CD4-positive, CD25-positive, alpha-beta regulatory T cell (primary cell): ENCODE measurements around the gene TUFM. TPM values are rescaled to one million over a fixed set of nuclear protein-coding genes. Genes with fewer than 3 reads are reported as not detected.

Experiments
- ATAC-seq, 2 donors: fragments of 150-1000 bp; cut with Tn5 transposase; one replicate each; pipeline ENCODE4 v1.10.0; 2021; ENCODE audit warnings: low read depth in 2 of 2, moderate number of reproducible peaks in 2 of 2, moderate library complexity in 1 of 2
- DNase-seq, 3 donors: peaks; one replicate each; pipeline versions ENCODE4 v3.0.0 to v3.0.0-alpha.2; 2012 to 2022; ENCODE audit warnings: mixed read lengths in 1 of 3
- H3K27ac ChIP-seq: one replicate; pipeline ENCODE4 v1.7.0; 2013; ENCODE audit warnings: mild to moderate bottlenecking, low read length; ENCODE audit not compliant: insufficient read depth, poor library complexity, severe bottlenecking
- H3K27me3 ChIP-seq: one replicate; pipeline ENCODE4 v1.7.0; 2013; ENCODE audit warnings: low read length; ENCODE audit not compliant: control insufficient read depth, insufficient read depth
- H3K36me3 ChIP-seq: one replicate; pipeline ENCODE4 v1.7.0; 2013; ENCODE audit warnings: mild to moderate bottlenecking, low read length, moderate library complexity; ENCODE audit not compliant: control insufficient read depth, insufficient read depth
- H3K4me1 ChIP-seq: 2 replicates; pipeline ENCODE4 v1.7.0; 2013; ENCODE audit warnings: mild to moderate bottlenecking, low read length; ENCODE audit not compliant: insufficient read depth, control insufficient read depth, poor library complexity, severe bottlenecking
- H3K4me3 ChIP-seq: one replicate; pipeline ENCODE4 v1.7.0; 2013; ENCODE audit warnings: low read depth, mild to moderate bottlenecking, low read length, moderate library complexity
- H3K9me3 ChIP-seq, 2 experiments: 1 replicate in 1 of 2; 2 replicates in 1 of 2; pipeline ENCODE4 v1.7.0; 2013; ENCODE audit warnings: low read length in 2 of 2, mild to moderate bottlenecking in 1 of 2, moderate library complexity in 1 of 2; ENCODE audit not compliant: control insufficient read depth in 2 of 2
- H3K27ac Mint-ChIP-seq, 3 donors: one replicate each; pipeline ENCODE4 v1.8.0; 2020 to 2022; ENCODE audit warnings: mild to moderate bottlenecking in 3 of 3, mixed read lengths in 3 of 3, moderate library complexity in 2 of 3
- H3K27me3 Mint-ChIP-seq: one replicate; pipeline ENCODE4 v1.8.0; 2022; ENCODE audit warnings: mild to moderate bottlenecking, mixed read lengths
- H3K36me3 Mint-ChIP-seq: one replicate; pipeline ENCODE4 v1.8.0; 2020; ENCODE audit warnings: mixed read lengths
- H3K4me1 Mint-ChIP-seq, 4 donors: one replicate each; pipeline ENCODE4 v1.8.0; 2020 to 2022; ENCODE audit warnings: mixed read lengths in 4 of 4, mild to moderate bottlenecking in 1 of 4
- H3K4me3 Mint-ChIP-seq, 4 donors: one replicate each; pipeline ENCODE4 v1.8.0; 2020 to 2022; ENCODE audit warnings: mild to moderate bottlenecking in 4 of 4, mixed read lengths in 4 of 4, moderate library complexity in 3 of 4
- H3K9me3 Mint-ChIP-seq, 7 donors: one replicate each; pipeline ENCODE4 v1.8.0; 2020 to 2022; ENCODE audit warnings: mixed read lengths in 7 of 7, mild to moderate bottlenecking in 3 of 7, moderate library complexity in 2 of 7
- polyA plus RNA-seq, 4 donors: library from polyadenylated mRNA; unstranded; fragments of 300-500 nt; fragmentation: Illumina TruSeq; gene quantifications; one replicate each; pipeline ENCODE4 v1.2.3, GENCODE V29; 2021
- total RNA-seq: library from RNA; stranded (reverse); gene quantifications from one replicate; pipeline ENCODE4 v1.2.3, GENCODE V29; 2022

TUFM gene
- total and polyA plus RNA-seq, 5 donors from 2014 or later, result 98.4 to 165 (median 138) TPM

GRCh38 chr16:28865001-28865688 is 19.0 kb upstream of the TUFM start:
- no peaks in the 10 kb centered on the region for H3K27me3 ChIP-seq
- no peak for ATAC-seq
- Mint-ChIP-seq H3K4me3 (peak overlapping the region; percentile 88 to 99 (median 98)), H3K4me1 (peaks cover 9 to 41% (median 24%) of the 10 kb centered on the region in 4 donors), H3K9me3 (peaks cover 0 to 2% (median 0%) of the 10 kb centered on the region in 7 donors), H3K27me3 (no peaks in the 10 kb centered on the region), H3K27ac (peak overlapping the region in 2 of 3 donors; percentile 86 to 98), H3K36me3 (peaks cover 12% of the 10 kb centered on the region)
- peaks cover 13% of the 10 kb centered on the region for H3K4me1 ChIP-seq
- no peak for DNase-seq
- H3K9me3 ChIP-seq, result no peaks in the 10 kb centered on the region
- H3K4me3 ChIP-seq, result peak overlapping the region; percentile 26
- peak overlapping the region; percentile 14 for H3K27ac ChIP-seq
- H3K36me3 ChIP-seq, result peaks cover 26% of the 10 kb centered on the region

GRCh38 chr16:28863929-28864793 is 18.0 kb upstream of the TUFM start:
- peaks cover 9 to 40% (median 24%) of the 10 kb centered on the region in 4 donors for H3K4me1 Mint-ChIP-seq
- peak overlapping the region; percentile 88 to 99 (median 98) for H3K4me3 Mint-ChIP-seq
- peaks cover 0 to 2% (median 0%) of the 10 kb centered on the region in 7 donors for H3K9me3 Mint-ChIP-seq
- Histone ChIP-seq H3K9me3 (no peaks in the 10 kb centered on the region), H3K4me1 (peaks cover 13% of the 10 kb centered on the region), H3K4me3 (peak overlapping the region; percentile 44), H3K27me3 (no peaks in the 10 kb centered on the region), H3K27ac (peak overlapping the region; percentile 87), H3K36me3 (peaks cover 16% of the 10 kb centered on the region)
- ATAC-seq, result no peak
- H3K27me3 Mint-ChIP-seq, result no peaks in the 10 kb centered on the region
- peak in 2 of 3 donors; percentile 17 for DNase-seq
- peak overlapping the region; percentile 80 to 98 (median 98) for H3K27ac Mint-ChIP-seq
- H3K36me3 Mint-ChIP-seq, result peaks cover 5% of the 10 kb centered on the region

GRCh38 chr16:28859326-28859725 is 13.2 kb upstream of the TUFM start:
- ATAC-seq (no peak), DNase-seq (no peak)
- no peak overlapping the region for H3K4me3 ChIP-seq
- Mint-ChIP-seq H3K4me1 (peaks cover 0 to 15% (median 6%) of the 10 kb centered on the region in 4 donors), H3K27ac (peak overlapping the region in 1 of 3 donors; percentile 47), H3K4me3 (peak overlapping the region in 2 of 4 donors; percentile 11 to 90), H3K27me3 (no peaks in the 10 kb centered on the region), H3K36me3 (no peaks in the 10 kb centered on the region), H3K9me3 (peaks cover 0 to 2% (median 0%) of the 10 kb centered on the region in 7 donors)
- no peak overlapping the region for H3K27ac ChIP-seq
- no peaks in the 10 kb centered on the region for H3K9me3 ChIP-seq
- H3K4me1 ChIP-seq, result peaks cover 12% of the 10 kb centered on the region
- H3K27me3 ChIP-seq, result no peaks in the 10 kb centered on the region
- H3K36me3 ChIP-seq, result no peaks in the 10 kb centered on the region

GRCh38 chr16:28858421-28858820 is 12.3 kb upstream of the TUFM start:
- Histone ChIP-seq H3K27me3 (no peaks in the 10 kb centered on the region), H3K4me1 (peaks cover 7% of the 10 kb centered on the region), H3K36me3 (no peaks in the 10 kb centered on the region), H3K4me3 (no peak overlapping the region), H3K27ac (no peak overlapping the region), H3K9me3 (no peaks in the 10 kb centered on the region)
- Mint-ChIP-seq H3K27me3 (no peaks in the 10 kb centered on the region), H3K27ac (no peak overlapping the region), H3K4me1 (peaks cover 0 to 9% (median 3%) of the 10 kb centered on the region in 4 donors), H3K9me3 (peaks cover 0 to 2% (median 0%) of the 10 kb centered on the region in 7 donors), H3K4me3 (no peak overlapping the region), H3K36me3 (no peaks in the 10 kb centered on the region)
- no peak for ATAC-seq
- no peak for DNase-seq

- no peak for ATAC-seq
Observed at GRCh38 chr16:28846933-28847273, 755 bp upstream of the TUFM start.

GRCh38 chr16:28845761-28846079 is 428 bp downstream of the TUFM start:
- Histone ChIP-seq H3K27ac (peak overlapping the region; percentile 86), H3K4me3 (peak overlapping the region; percentile 77), H3K36me3 (peaks cover 33% of the 10 kb centered on the region), H3K4me1 (peaks cover 26% of the 10 kb centered on the region), H3K27me3 (no peaks in the 10 kb centered on the region), H3K9me3 (no peaks in the 10 kb centered on the region)
- Mint-ChIP-seq H3K4me1 (peaks cover 4 to 37% (median 21%) of the 10 kb centered on the region in 4 donors), H3K36me3 (peaks cover 21% of the 10 kb centered on the region), H3K9me3 (no peaks in the 10 kb centered on the region), H3K4me3 (peak overlapping the region; percentile 91 to 98 (median 95)), H3K27ac (peak overlapping the region; percentile 93 to 97 (median 97)), H3K27me3 (no peaks in the 10 kb centered on the region)
- ATAC-seq (no peak), DNase-seq (no peak)

More at GRCh38 chr16:28846933-28847273, 755 bp upstream of the TUFM start:
- H3K9me3 Mint-ChIP-seq, result no peaks in the 10 kb centered on the region
- H3K27ac ChIP-seq, result peak overlapping the region; percentile 86
- DNase-seq, result no peak
- H3K27me3 Mint-ChIP-seq, result no peaks in the 10 kb centered on the region
- H3K36me3 Mint-ChIP-seq, result peaks cover 19% of the 10 kb centered on the region
- H3K4me1 Mint-ChIP-seq, result peaks cover 4 to 37% (median 21%) of the 10 kb centered on the region in 4 donors
- peaks cover 26% of the 10 kb centered on the region for H3K4me1 ChIP-seq
- peak overlapping the region; percentile 91 to 98 (median 95) for H3K4me3 Mint-ChIP-seq
- peaks cover 28% of the 10 kb centered on the region for H3K36me3 ChIP-seq
- peak overlapping the region; percentile 83 for H3K4me3 ChIP-seq
- H3K9me3 ChIP-seq, result no peaks in the 10 kb centered on the region
- H3K27me3 ChIP-seq, result no peaks in the 10 kb centered on the region
- H3K27ac Mint-ChIP-seq, result peak overlapping the region; percentile 5 to 97 (median 93)

- peaks cover 21% of the 10 kb centered on the region for H3K36me3 Mint-ChIP-seq
- H3K4me3 Mint-ChIP-seq, result peak overlapping the region; percentile 91 to 98 (median 95)
- H3K36me3 ChIP-seq, result peaks cover 33% of the 10 kb centered on the region
- H3K4me3 ChIP-seq, result peak overlapping the region; percentile 77
- peak overlapping the region; percentile 86 for H3K27ac ChIP-seq
- H3K4me1 ChIP-seq, result peaks cover 26% of the 10 kb centered on the region
- H3K27me3 ChIP-seq, result no peaks in the 10 kb centered on the region
- H3K27ac Mint-ChIP-seq, result peak overlapping the region; percentile 93 to 97 (median 97)
- no peaks in the 10 kb centered on the region for H3K9me3 ChIP-seq
- H3K9me3 Mint-ChIP-seq, result no peaks in the 10 kb centered on the region
- no peak for ATAC-seq
- peak in 1 of 3 donors; percentile 71 for DNase-seq
- no peaks in the 10 kb centered on the region for H3K27me3 Mint-ChIP-seq
- H3K4me1 Mint-ChIP-seq, result peaks cover 4 to 37% (median 21%) of the 10 kb centered on the region in 4 donors
Observed at GRCh38 chr16:28845293-28845692, 855 bp downstream of the TUFM start.
